Esophagus squamous epithelium (tissue), 4 donors: Measurements from ENCODE around the gene ASB8.

ENCODE experiments used
- POLR2A ChIP-seq, 4 donors: fragments of 450-650 bp; IDR thresholded peaks; one replicate each; pipeline ENCODE4 v1.6.1; 2017; ENCODE audit warnings: antibody characterized with exemption in 4 of 4, mild to moderate bottlenecking in 4 of 4, moderate library complexity in 3 of 4
- TF ChIP-seq, protein P1 (sequence below), 6 experiments: fragments of 450-650 bp in 4 of 6; fragments of 200-600 bp in 2 of 6; sonication (generic) in 2 of 6; IDR thresholded peaks; one replicate each; pipeline ENCODE4 v1.5.1; 2016 to 2019; ENCODE audit warnings: antibody characterized with exemption in 6 of 6, mild to moderate bottlenecking in 4 of 6, moderate library complexity in 4 of 6

DNA sequence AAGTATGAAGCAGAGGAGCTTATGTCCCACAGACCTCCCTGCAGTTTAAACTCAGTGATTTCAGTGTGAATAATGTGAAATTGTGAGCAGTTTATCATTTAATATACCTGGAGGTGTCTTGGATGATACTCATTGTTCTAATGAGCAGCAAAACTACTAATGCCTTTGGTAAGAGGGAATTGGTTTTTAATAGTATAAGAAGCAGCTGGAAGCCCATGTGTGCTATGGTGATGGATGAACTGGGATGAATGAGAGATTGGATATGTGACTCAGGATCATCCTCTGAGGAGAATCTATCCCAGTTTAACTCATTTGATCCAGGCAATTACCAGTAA is 19.1 kb upstream of the ASB8 start:
- TF ChIP-seq, protein P1, sequence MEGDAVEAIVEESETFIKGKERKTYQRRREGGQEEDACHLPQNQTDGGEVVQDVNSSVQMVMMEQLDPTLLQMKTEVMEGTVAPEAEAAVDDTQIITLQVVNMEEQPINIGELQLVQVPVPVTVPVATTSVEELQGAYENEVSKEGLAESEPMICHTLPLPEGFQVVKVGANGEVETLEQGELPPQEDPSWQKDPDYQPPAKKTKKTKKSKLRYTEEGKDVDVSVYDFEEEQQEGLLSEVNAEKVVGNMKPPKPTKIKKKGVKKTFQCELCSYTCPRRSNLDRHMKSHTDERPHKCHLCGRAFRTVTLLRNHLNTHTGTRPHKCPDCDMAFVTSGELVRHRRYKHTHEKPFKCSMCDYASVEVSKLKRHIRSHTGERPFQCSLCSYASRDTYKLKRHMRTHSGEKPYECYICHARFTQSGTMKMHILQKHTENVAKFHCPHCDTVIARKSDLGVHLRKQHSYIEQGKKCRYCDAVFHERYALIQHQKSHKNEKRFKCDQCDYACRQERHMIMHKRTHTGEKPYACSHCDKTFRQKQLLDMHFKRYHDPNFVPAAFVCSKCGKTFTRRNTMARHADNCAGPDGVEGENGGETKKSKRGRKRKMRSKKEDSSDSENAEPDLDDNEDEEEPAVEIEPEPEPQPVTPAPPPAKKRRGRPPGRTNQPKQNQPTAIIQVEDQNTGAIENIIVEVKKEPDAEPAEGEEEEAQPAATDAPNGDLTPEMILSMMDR (IDR thresholded peaks at IDR 0.05), result no peak
- TF ChIP-seq POLR2A (IDR thresholded peaks at IDR 0.05), result no peak
